ENCODE results near the gene WWC2.

WWC2 gene

DNA sequence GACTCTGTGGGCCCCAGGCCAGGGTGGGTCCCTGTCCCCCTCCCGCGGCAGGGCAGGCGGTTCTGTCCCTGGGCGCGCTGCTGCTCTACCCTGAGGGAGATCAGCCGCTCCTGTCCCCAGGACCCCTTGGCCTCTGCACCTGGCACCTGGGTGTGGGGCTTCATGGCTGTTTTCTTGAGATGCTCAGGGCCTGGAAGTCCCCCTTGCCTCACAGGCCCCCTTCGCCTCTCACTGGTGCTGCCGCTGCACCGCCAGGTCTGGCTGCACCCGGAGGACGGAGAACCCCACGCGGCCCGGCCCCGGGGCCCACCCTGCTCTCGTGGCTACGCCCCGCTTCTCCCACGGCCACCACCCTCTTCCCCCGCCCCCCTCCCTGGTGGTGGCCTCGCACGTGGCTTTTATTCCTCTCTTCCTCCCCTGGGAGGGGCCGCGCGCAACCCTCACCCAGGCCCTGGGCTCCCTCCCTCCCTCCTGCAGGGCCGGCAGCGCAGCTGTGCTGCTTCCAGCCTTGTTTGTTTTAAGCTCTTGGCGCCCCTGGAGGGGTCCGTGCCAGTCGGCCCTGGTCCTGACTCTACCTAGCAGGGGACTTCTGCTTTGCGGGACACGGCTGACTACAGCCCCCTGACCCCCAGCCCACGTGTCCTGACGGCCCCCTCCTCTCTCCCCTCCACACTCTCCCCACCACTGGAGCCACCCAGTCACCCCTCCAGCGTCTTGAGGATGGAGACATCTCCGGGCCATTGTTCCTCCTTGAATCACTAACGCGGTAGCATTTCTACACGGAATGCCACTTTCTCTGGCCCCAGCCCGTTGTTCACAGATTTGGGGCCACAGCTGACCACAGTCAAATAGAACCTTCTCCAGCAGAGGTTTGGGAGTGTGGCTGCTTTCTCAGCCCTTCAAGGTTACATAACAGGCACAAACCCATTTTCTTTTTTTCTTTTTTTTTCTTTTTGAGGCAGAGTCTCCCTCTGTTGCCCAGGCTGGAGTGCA, 243.8 kb downstream of the WWC2 start:
- H3K4me3 ChIP-seq (ENCODE audit: low read depth, low read length) = no peak overlapping the region
- H3K36me3 ChIP-seq (ENCODE audit: control insufficient read depth, insufficient read depth, low read length) = no peaks in the 10 kb centered on the region
- no peaks in the 10 kb centered on the region for H3K4me1 ChIP-seq (ENCODE audit: control insufficient read depth, insufficient read depth, low read length)
- H3K27me3 ChIP-seq (ENCODE audit: control insufficient read depth, insufficient read depth, low read length) = no peaks in the 10 kb centered on the region
- no peak overlapping the region for H3K9ac ChIP-seq (ENCODE audit: low read depth, low read length)
- no peak overlapping the region for H3K27ac ChIP-seq (ENCODE audit: low read depth, low read length)
- H3K9me3 ChIP-seq (ENCODE audit: control insufficient read depth, insufficient read depth, low read length) = no peaks in the 10 kb centered on the region

DNA sequence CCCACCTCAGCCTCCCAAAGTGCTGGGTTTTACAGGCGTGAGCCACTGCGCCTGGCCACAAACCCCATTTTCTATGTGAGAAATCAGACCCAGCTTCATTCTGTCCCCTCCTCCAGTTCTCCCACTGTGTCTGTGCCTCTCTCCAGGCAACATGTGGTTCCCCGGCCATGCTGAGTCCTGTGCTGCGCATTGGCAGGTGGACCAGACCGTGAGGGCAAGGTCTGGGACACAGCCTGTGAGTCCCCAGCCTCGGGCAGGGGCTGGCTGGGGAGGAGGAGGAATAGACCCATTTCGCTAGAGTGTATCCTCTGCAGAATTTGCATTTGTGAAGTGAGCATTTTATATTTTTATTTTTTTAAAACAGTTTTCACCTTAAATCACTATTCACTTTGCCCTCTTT, 244.7 kb downstream of the WWC2 start:
- no peaks in the 10 kb centered on the region for H3K27me3 ChIP-seq (ENCODE audit: control insufficient read depth, insufficient read depth, low read length)
- no peak overlapping the region for H3K27ac ChIP-seq (ENCODE audit: low read depth, low read length)
- H3K9ac ChIP-seq (ENCODE audit: low read depth, low read length) = no peak overlapping the region
- no peak overlapping the region for H3K4me3 ChIP-seq (ENCODE audit: low read depth, low read length)
- H3K9me3 ChIP-seq (ENCODE audit: control insufficient read depth, insufficient read depth, low read length) = no peaks in the 10 kb centered on the region
- H3K36me3 ChIP-seq (ENCODE audit: control insufficient read depth, insufficient read depth, low read length) = no peaks in the 10 kb centered on the region
- no peaks in the 10 kb centered on the region for H3K4me1 ChIP-seq (ENCODE audit: control insufficient read depth, insufficient read depth, low read length)

- H3K36me3 ChIP-seq (ENCODE audit: control insufficient read depth, insufficient read depth, low read length) = no peaks in the 10 kb centered on the region
- H3K27me3 ChIP-seq (ENCODE audit: control insufficient read depth, insufficient read depth, low read length) = no peaks in the 10 kb centered on the region
- no peaks in the 10 kb centered on the region for H3K9me3 ChIP-seq (ENCODE audit: control insufficient read depth, insufficient read depth, low read length)
- no peak overlapping the region for H3K9ac ChIP-seq (ENCODE audit: low read depth, low read length)
- H3K4me3 ChIP-seq (ENCODE audit: low read depth, low read length) = no peak overlapping the region
- no peak overlapping the region for H3K27ac ChIP-seq (ENCODE audit: low read depth, low read length)
- no peaks in the 10 kb centered on the region for H3K4me1 ChIP-seq (ENCODE audit: control insufficient read depth, insufficient read depth, low read length)
These were observed 245.6 kb downstream of the WWC2 start for GRCh38 chr4:183344523-183345255.

DNA sequence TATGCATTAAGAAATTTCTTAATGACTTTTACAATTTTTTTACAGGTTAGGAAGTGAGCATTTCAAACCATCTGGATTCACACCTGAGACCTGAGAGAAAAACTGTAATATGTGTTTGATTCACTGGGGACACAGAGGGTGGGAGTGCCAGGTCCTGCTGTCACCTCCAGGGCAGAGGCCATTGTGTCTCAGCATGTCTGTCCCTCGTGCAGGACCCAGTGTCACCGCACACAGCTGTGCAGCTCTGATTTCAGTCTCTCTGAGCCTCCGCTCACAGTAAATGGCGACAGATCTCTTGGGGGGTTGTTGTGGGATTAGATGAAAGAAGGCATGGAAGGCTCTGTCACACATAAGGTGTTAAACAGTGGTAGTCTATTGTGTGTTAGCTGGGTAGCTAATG, 246.2 kb downstream of the WWC2 start:
- Histone ChIP-seq H3K36me3 (ENCODE audit: control insufficient read depth, insufficient read depth, low read length) (no peaks in the 10 kb centered on the region), H3K27ac (ENCODE audit: low read depth, low read length) (no peak overlapping the region), H3K9ac (ENCODE audit: low read depth, low read length) (no peak overlapping the region), H3K4me3 (ENCODE audit: low read depth, low read length) (no peak overlapping the region), H3K27me3 (ENCODE audit: control insufficient read depth, insufficient read depth, low read length) (no peaks in the 10 kb centered on the region), H3K4me1 (ENCODE audit: control insufficient read depth, insufficient read depth, low read length) (no peaks in the 10 kb centered on the region), H3K9me3 (ENCODE audit: control insufficient read depth, insufficient read depth, low read length) (no peaks in the 10 kb centered on the region)

DNA sequence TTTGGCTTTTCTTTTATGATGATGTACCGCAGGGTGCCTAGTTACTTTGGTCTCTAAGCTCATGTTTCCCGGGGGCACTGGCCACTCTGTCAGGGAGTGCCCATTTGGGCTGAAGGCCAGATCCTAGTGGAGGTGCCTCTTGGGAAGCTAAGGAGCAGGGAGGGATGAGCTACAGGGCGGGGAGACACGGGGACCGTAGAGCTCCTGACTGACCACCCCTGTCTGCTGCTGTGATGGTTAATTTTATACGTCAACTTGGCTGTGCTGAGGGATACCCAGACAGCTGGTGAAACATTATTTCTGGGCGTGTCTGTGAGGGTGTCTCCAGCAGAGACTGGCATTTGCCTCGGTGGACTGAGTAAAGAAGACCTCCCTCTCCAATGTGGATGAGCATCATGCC, 248.1 kb downstream of the WWC2 start:
- Histone ChIP-seq H3K4me1 (ENCODE audit: control insufficient read depth, insufficient read depth, low read length) (no peaks in the 10 kb centered on the region), H3K9ac (ENCODE audit: low read depth, low read length) (no peak overlapping the region), H3K27ac (ENCODE audit: low read depth, low read length) (no peak overlapping the region), H3K36me3 (ENCODE audit: control insufficient read depth, insufficient read depth, low read length) (no peaks in the 10 kb centered on the region), H3K27me3 (ENCODE audit: control insufficient read depth, insufficient read depth, low read length) (no peaks in the 10 kb centered on the region), H3K9me3 (ENCODE audit: control insufficient read depth, insufficient read depth, low read length) (no peaks in the 10 kb centered on the region), H3K4me3 (ENCODE audit: low read depth, low read length) (no peak overlapping the region)

GRCh38 chr4:183347566-183347965, 248.5 kb downstream of the WWC2 start:
- Histone ChIP-seq H3K9ac (ENCODE audit: low read depth, low read length) (no peak overlapping the region), H3K4me3 (ENCODE audit: low read depth, low read length) (no peak overlapping the region), H3K27ac (ENCODE audit: low read depth, low read length) (no peak overlapping the region), H3K4me1 (ENCODE audit: control insufficient read depth, insufficient read depth, low read length) (no peaks in the 10 kb centered on the region), H3K9me3 (ENCODE audit: control insufficient read depth, insufficient read depth, low read length) (no peaks in the 10 kb centered on the region), H3K27me3 (ENCODE audit: control insufficient read depth, insufficient read depth, low read length) (no peaks in the 10 kb centered on the region), H3K36me3 (ENCODE audit: control insufficient read depth, insufficient read depth, low read length) (no peaks in the 10 kb centered on the region)

GRCh38 chr4:183348136-183348535, 249.1 kb downstream of the WWC2 start:
- H3K27ac ChIP-seq (ENCODE audit: low read depth, low read length) = no peak overlapping the region
- H3K27me3 ChIP-seq (ENCODE audit: control insufficient read depth, insufficient read depth, low read length) = no peaks in the 10 kb centered on the region
- no peaks in the 10 kb centered on the region for H3K36me3 ChIP-seq (ENCODE audit: control insufficient read depth, insufficient read depth, low read length)
- no peaks in the 10 kb centered on the region for H3K9me3 ChIP-seq (ENCODE audit: control insufficient read depth, insufficient read depth, low read length)
- no peak overlapping the region for H3K4me3 ChIP-seq (ENCODE audit: low read depth, low read length)
- no peaks in the 10 kb centered on the region for H3K4me1 ChIP-seq (ENCODE audit: control insufficient read depth, insufficient read depth, low read length)
- no peak overlapping the region for H3K9ac ChIP-seq (ENCODE audit: low read depth, low read length)

DNA sequence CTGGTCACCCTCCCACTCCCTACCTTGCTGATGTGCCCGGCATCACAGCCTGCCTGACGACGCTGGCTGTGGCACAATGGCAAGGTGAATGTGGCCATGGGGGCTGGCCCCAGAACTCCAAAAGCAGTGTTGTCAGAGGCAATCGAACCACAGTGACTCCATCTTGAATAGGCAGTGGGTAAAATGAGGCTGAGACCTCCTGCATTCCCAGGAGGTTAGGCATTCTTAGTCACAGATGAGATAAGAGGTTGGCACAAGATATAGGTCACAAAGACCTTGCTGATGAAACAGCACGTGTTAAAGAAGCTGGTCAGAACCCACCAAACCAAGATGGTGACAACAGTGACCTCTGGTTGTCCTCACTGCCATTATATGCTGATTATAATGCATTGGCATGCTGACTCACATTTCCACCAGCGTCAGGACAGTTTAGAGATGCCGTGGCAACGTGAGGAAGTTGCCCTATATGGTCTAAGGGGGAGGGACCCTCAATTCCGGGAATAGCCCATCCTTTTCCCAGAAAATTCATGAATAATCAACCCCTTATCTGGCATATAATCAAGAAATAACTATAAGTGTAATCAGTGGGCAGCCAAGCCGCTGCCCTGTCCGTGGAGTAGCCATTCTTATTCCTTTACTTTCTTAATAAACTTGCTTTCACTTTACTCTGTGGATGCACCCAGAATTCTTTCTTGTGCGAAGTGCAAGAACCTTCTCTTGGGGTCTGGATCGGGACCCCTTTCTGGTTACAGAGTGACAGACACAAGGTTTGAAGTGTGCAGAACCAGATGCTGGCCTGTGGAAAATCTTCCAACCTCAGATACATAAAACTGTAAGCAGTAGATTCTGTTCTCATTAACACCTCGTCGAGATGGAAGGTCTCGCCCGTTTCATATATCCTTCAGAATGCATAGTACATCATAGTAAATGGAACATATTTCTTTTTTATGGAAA, 249.9 kb downstream of the WWC2 start:
- no peak overlapping the region for H3K27ac ChIP-seq (ENCODE audit: low read depth, low read length)
- no peak overlapping the region for H3K9ac ChIP-seq (ENCODE audit: low read depth, low read length)
- H3K36me3 ChIP-seq (ENCODE audit: control insufficient read depth, insufficient read depth, low read length) = no peaks in the 10 kb centered on the region
- H3K4me3 ChIP-seq (ENCODE audit: low read depth, low read length) = no peak overlapping the region
- H3K4me1 ChIP-seq (ENCODE audit: control insufficient read depth, insufficient read depth, low read length) = no peaks in the 10 kb centered on the region
- H3K9me3 ChIP-seq (ENCODE audit: control insufficient read depth, insufficient read depth, low read length) = no peaks in the 10 kb centered on the region
- H3K27me3 ChIP-seq (ENCODE audit: control insufficient read depth, insufficient read depth, low read length) = no peaks in the 10 kb centered on the region

GRCh38 chr4:183349673-183350072, 250.6 kb downstream of the WWC2 start:
- H3K9ac ChIP-seq (ENCODE audit: low read depth, low read length) = no peak overlapping the region
- no peaks in the 10 kb centered on the region for H3K36me3 ChIP-seq (ENCODE audit: control insufficient read depth, insufficient read depth, low read length)
- H3K27me3 ChIP-seq (ENCODE audit: control insufficient read depth, insufficient read depth, low read length) = no peaks in the 10 kb centered on the region
- no peaks in the 10 kb centered on the region for H3K9me3 ChIP-seq (ENCODE audit: control insufficient read depth, insufficient read depth, low read length)
- H3K4me1 ChIP-seq (ENCODE audit: control insufficient read depth, insufficient read depth, low read length) = no peaks in the 10 kb centered on the region
- H3K4me3 ChIP-seq (ENCODE audit: low read depth, low read length) = no peak overlapping the region
- no peak overlapping the region for H3K27ac ChIP-seq (ENCODE audit: low read depth, low read length)

- H3K9ac ChIP-seq (ENCODE audit: low read depth, low read length) = no peak overlapping the region
- no peaks in the 10 kb centered on the region for H3K9me3 ChIP-seq (ENCODE audit: control insufficient read depth, insufficient read depth, low read length)
- no peaks in the 10 kb centered on the region for H3K4me1 ChIP-seq (ENCODE audit: control insufficient read depth, insufficient read depth, low read length)
- H3K4me3 ChIP-seq (ENCODE audit: low read depth, low read length) = no peak overlapping the region
- no peak overlapping the region for H3K27ac ChIP-seq (ENCODE audit: low read depth, low read length)
- H3K27me3 ChIP-seq (ENCODE audit: control insufficient read depth, insufficient read depth, low read length) = no peaks in the 10 kb centered on the region
- H3K36me3 ChIP-seq (ENCODE audit: control insufficient read depth, insufficient read depth, low read length) = no peaks in the 10 kb centered on the region
These were observed 251.4 kb downstream of the WWC2 start for GRCh38 chr4:183350317-183351071.

Measured in HUES48 (cell line).